Right lobe of liver (tissue), 4 donors: Measurements from ENCODE around the gene PAK3.

ENCODE experiments used
- CTCF ChIP-seq, 4 donors: fragments of 200-600 bp in 3 of 4; fragments of 450-650 bp in 1 of 4; IDR thresholded peaks; one replicate each; pipeline versions ENCODE4 v1.5.1 to v1.8.0; 2016 to 2022; ENCODE audit warnings: antibody characterized with exemption in 4 of 4, mild to moderate bottlenecking in 2 of 4
- POLR2A ChIP-seq: fragments of 450-650 bp; IDR thresholded peaks from one replicate; pipeline ENCODE4 v1.6.1; 2017; ENCODE audit warnings: antibody characterized with exemption, mild to moderate bottlenecking
- donor health status: DM: no; HTN: no; CAD: no.
- donor health status: DM: no; HTN: no; CAD: no.
- donor health status: DM: no; HTN: yes; CAD: no.

- TF ChIP-seq POLR2A: no peak
- no peak for TF ChIP-seq CTCF (IDR thresholded peaks at IDR 0.05)
Measured at GRCh38 chrX:111114806-111115205, 18.8 kb downstream of the PAK3 start.
